Small intestine (tissue), 7 donors: ENCODE measurements around the gene LRRC39. TPM values are rescaled to one million over a fixed set of nuclear protein-coding genes. Genes with fewer than 3 reads are reported as not detected.

Source experiments
- DNase-seq, 2 donors: peaks; one replicate each; pipeline versions ENCODE4 v3.0.0 to v3.0.0-alpha.2; 2013
- FAIRE-seq: peaks from 2 replicates; lab custom pipeline; 2012; peaks lifted over from hg19 to GRCh38; lab: Jason Lieb, UNC
- H3K27ac ChIP-seq, 3 donors: one replicate each; pipeline ENCODE4 v1.5.1; 2013; ENCODE audit warnings: low read length in 2 of 3, mild to moderate bottlenecking in 2 of 3, control low read depth in 1 of 3, inconsistent platforms in 1 of 3, low read depth in 1 of 3, moderate library complexity in 1 of 3
- H3K27me3 ChIP-seq, 3 donors: one replicate each; pipeline ENCODE4 v1.6.1; 2013; ENCODE audit warnings: low read length in 3 of 3, inconsistent platforms in 1 of 3; ENCODE audit not compliant: control insufficient read depth in 3 of 3, insufficient read depth in 3 of 3
- H3K36me3 ChIP-seq, 3 donors: one replicate each; pipeline ENCODE4 v1.6.1; 2013; ENCODE audit warnings: low read length in 3 of 3, inconsistent platforms in 1 of 3, low read depth in 1 of 3, mild to moderate bottlenecking in 1 of 3, moderate library complexity in 1 of 3; ENCODE audit not compliant: control insufficient read depth in 3 of 3, insufficient read depth in 2 of 3
- H3K4me1 ChIP-seq, 3 donors: one replicate each; pipeline ENCODE4 v1.6.1; 2013; ENCODE audit warnings: low read length in 2 of 3, inconsistent platforms in 1 of 3, low read depth in 1 of 3, mild to moderate bottlenecking in 1 of 3, moderate library complexity in 1 of 3; ENCODE audit not compliant: control insufficient read depth in 3 of 3, insufficient read depth in 2 of 3
- H3K4me3 ChIP-seq, 3 donors: one replicate each; pipeline ENCODE4 v1.5.1; 2013; ENCODE audit warnings: low read length in 3 of 3, control low read depth in 1 of 3, inconsistent platforms in 1 of 3, low read depth in 1 of 3, mild to moderate bottlenecking in 1 of 3, moderate library complexity in 1 of 3
- H3K9me3 ChIP-seq, 2 donors: one replicate each; pipeline ENCODE4 v1.6.1; 2013; ENCODE audit warnings: low read depth in 1 of 2, low read length in 1 of 2; ENCODE audit not compliant: control insufficient read depth in 2 of 2, insufficient read depth in 1 of 2
- WGBS, 3 donors: extraction: QIAGEN DNeasy Blood & Tissue Kit; methylation state at CpG; one replicate each; pipeline ENCODE4 v1.1.7; 2013; 5-methylcytosine and 5-hydroxymethylcytosine counted together
- polyA plus RNA-seq, 4 donors: library from polyadenylated mRNA; stranded (reverse) in 3 of 4; unstranded in 1 of 4; fragments of 200-250 nt in 3 of 4; fragments of 120-200 nt in 1 of 4; gene quantifications; one replicate each; pipeline versions ENCODE4 v1.2.1 to v1.2.3, GENCODE V29; 2013
- donor health status: healthy with polysubstance abuse.
- donor health status: control.
- donor health status: control.
- donor health status: Bipolar disorder and iron deficiency.
- donor health status: healthy.

Gene LRRC39
- polyA plus RNA-seq, 4 donors = 0.34 to 2.7 (median 1.4) TPM

- Histone ChIP-seq H3K9me3 (no peaks in the 10 kb centered on the region), H3K4me1 (no peaks in the 10 kb centered on the region), H3K4me3 (no peak overlapping the region), H3K27ac (no peak overlapping the region), H3K27me3 (no peaks in the 10 kb centered on the region), H3K36me3 (peaks cover 0 to 6% (median 2%) of the 10 kb centered on the region in 3 donors)
- 63 to 82% (median 77%) methylated on average over 1 of the region's 1 CpG for WGBS, 3 donors
- FAIRE-seq (no peak), DNase-seq (no peak)
These were observed 50.8 kb downstream of the LRRC39 start for GRCh38 chr1:100127226-100127625.

DNA sequence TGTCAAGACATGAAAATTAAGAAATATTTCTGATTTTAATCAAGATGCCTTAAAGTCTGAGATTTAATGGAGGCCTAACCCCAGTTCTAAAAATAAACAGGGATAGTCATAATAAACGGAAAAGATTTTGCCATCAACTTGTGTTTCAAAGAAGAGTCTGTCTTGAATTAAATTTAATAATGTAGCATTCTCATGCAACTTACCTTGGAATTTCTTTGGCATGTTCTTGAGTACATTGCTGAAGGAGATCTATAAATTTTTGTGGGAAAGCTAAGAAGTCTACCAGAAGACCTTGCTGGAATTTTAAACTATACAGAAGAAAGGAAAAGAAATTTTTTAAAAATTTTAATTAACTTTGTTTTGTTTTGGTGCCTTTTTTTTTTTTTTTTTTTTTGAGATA lies 55.9 kb downstream of the LRRC39 start:
- H3K27me3 ChIP-seq = no peaks in the 10 kb centered on the region
- 91 to 98% (median 91%) methylated on average over 1 of the region's 1 CpG for WGBS, 3 donors
- no peak overlapping the region for H3K4me3 ChIP-seq
- FAIRE-seq (no peak), DNase-seq (no peak)
- H3K4me1 ChIP-seq = no peaks in the 10 kb centered on the region
- H3K9me3 ChIP-seq = no peaks in the 10 kb centered on the region
- H3K36me3 ChIP-seq = peaks cover 2 to 6% (median 3%) of the 10 kb centered on the region in 3 donors
- no peak overlapping the region for H3K27ac ChIP-seq

DNA sequence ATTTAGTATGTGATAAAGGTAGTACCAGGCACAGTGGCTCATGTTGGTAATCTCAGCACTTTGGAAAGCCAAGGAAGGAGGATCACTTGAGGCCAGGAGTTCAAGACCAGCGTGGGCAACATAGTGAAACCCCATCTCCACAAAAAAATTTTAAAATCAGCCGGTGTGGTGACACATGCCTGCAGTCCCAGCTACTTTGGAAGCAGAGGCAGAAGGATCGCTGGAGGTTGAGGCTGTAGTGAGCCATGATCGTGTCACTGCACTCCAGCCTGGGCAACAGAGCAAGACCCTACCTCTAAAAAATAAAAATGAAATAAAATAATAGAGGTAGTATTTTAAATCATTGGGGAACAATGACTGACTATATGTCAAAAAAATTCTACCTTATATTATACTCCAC lies 62.5 kb downstream of the LRRC39 start:
- Histone ChIP-seq H3K27me3 (no peaks in the 10 kb centered on the region), H3K4me3 (no peak overlapping the region), H3K27ac (no peak overlapping the region), H3K36me3 (peaks cover 0 to 3% (median 3%) of the 10 kb centered on the region in 3 donors), H3K9me3 (no peaks in the 10 kb centered on the region), H3K4me1 (no peaks in the 10 kb centered on the region)
- DNase-seq (no peak), FAIRE-seq (no peak)
- WGBS, 3 donors = 97 to 99% (median 98%) methylated on average over 4 of the region's 4 CpGs

GRCh38 chr1:100109554-100110066 lies 68.4 kb downstream of the LRRC39 start:
- no peak for FAIRE-seq
- Histone ChIP-seq H3K27me3 (no peaks in the 10 kb centered on the region), H3K36me3 (peaks cover 0 to 6% (median 0%) of the 10 kb centered on the region in 3 donors), H3K27ac (no peak overlapping the region), H3K9me3 (no peaks in the 10 kb centered on the region), H3K4me3 (no peak overlapping the region), H3K4me1 (no peaks in the 10 kb centered on the region)
- no peak for DNase-seq

DNA sequence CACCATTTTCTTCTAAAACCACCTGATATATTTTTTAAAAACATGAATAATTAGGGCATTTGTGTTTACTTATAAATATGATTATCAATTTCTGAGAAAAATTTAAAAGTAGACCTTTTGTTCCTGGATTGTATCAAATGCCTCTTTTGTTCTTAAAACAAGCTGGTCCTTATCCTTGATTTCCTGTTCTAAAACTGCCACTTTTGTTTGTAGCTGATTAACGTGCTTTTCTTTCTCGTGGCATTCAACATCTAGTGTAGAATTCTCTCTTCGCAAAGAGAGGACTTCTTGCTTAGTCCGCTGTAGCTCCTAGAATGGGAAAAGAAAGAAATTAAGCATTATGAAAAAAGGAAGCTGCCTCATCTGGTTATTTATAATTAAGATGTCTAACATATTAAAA lies 70.4 kb downstream of the LRRC39 start:
- Histone ChIP-seq H3K27ac (no peak overlapping the region), H3K9me3 (no peaks in the 10 kb centered on the region), H3K27me3 (no peaks in the 10 kb centered on the region), H3K36me3 (peaks cover 0 to 12% (median 0%) of the 10 kb centered on the region in 3 donors), H3K4me3 (no peak overlapping the region), H3K4me1 (no peaks in the 10 kb centered on the region)
- 92 to 93% (median 93%) methylated on average over 4 of the region's 4 CpGs for WGBS, 3 donors
- no peak for DNase-seq
- FAIRE-seq = no peak

- Histone ChIP-seq H3K9me3 (no peaks in the 10 kb centered on the region), H3K36me3 (peaks cover 2 to 24% (median 3%) of the 10 kb centered on the region in 3 donors), H3K27ac (no peak overlapping the region), H3K27me3 (no peaks in the 10 kb centered on the region), H3K4me3 (no peak overlapping the region), H3K4me1 (no peaks in the 10 kb centered on the region)
- DNase-seq = no peak
- FAIRE-seq = no peak
- WGBS, 3 donors = 91 to 96% (median 91%) methylated on average over 2 of the region's 2 CpGs
These were observed 76.5 kb downstream of the LRRC39 start for GRCh38 chr1:100101564-100101963.

- peaks cover 2 to 22% (median 3%) of the 10 kb centered on the region in 3 donors for H3K36me3 ChIP-seq
- H3K9me3 ChIP-seq = peaks cover 0 to 1% of the 10 kb centered on the region in 2 donors
- H3K27ac ChIP-seq = no peak overlapping the region
- H3K4me3 ChIP-seq = no peak overlapping the region
- FAIRE-seq (no peak), DNase-seq (no peak)
- WGBS, 3 donors = 73 to 95% (median 85%) methylated on average over 1 of the region's 1 CpG
- no peaks in the 10 kb centered on the region for H3K4me1 ChIP-seq
- H3K27me3 ChIP-seq = no peaks in the 10 kb centered on the region
These were observed 77.9 kb downstream of the LRRC39 start for GRCh38 chr1:100100202-100100601.
